ENCODE data around the gene AP1G1.

DNA sequence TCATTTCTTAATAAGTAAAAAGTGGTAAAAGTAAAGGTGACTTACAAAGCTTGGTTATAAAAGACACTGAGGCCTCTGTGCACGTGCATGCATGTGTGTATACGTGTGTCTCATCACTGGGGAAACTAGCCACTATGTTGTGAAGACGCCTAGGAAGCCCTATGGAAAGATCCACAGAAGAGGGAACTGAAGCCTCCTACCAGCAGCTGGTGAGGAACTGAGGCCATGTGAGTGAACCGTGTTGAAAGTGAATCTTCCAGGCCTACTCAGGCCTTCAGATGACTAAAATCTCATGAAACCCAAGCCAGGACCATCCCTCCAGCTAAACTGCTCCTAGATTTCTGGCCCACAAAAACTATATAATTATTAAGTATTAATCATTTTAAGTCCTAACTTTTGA lies 107.8 kb downstream of the AP1G1 start:
- TF ChIP-seq POLR2A (IDR thresholded peaks at IDR 0.05) (no peak), POLR2AphosphoS5 (IDR thresholded peaks at IDR 0.05) (no peak), EP300 (IDR thresholded peaks at IDR 0.05) (no peak)
- TF ChIP-seq, protein P1, sequence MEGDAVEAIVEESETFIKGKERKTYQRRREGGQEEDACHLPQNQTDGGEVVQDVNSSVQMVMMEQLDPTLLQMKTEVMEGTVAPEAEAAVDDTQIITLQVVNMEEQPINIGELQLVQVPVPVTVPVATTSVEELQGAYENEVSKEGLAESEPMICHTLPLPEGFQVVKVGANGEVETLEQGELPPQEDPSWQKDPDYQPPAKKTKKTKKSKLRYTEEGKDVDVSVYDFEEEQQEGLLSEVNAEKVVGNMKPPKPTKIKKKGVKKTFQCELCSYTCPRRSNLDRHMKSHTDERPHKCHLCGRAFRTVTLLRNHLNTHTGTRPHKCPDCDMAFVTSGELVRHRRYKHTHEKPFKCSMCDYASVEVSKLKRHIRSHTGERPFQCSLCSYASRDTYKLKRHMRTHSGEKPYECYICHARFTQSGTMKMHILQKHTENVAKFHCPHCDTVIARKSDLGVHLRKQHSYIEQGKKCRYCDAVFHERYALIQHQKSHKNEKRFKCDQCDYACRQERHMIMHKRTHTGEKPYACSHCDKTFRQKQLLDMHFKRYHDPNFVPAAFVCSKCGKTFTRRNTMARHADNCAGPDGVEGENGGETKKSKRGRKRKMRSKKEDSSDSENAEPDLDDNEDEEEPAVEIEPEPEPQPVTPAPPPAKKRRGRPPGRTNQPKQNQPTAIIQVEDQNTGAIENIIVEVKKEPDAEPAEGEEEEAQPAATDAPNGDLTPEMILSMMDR (IDR thresholded peaks at IDR 0.05), result no peak
